ENCODE measurements around the gene CAPN6.

The CAPN6 gene

DNA sequence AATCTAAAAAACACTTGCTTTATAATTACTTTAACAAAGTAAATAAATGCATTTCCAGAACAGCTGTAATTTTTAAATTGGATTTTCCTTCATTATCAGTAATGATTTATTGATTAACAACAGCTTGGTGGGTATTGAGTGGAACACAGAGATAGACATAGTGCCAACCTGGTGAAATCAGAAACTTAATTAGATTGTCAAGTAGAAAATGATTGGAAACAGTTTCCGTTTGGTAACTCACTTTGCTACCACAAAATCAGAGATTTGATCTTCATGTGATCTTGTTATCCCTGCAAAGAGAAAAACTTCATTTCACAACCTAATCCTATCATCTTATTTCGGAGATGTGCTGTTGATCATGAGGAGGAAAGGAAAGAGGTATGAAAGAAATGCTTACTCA is 70.8 kb downstream of the CAPN6 start:
- DNase-seq (ENCODE audit: low read depth in 2 of 2), result no peak

Data from stimulated activated CD4-positive, alpha-beta T cell treated with anti-CD3 and anti-CD28 coated beads, Interleukin-1b, Interleukin-23, amount 100 ng/mL, for 4 hours (primary cell).